Measurements from ENCODE around the gene LRMDA.
"Not testable (repeated sequence)": the region's sequence is repeated elsewhere in the genome, so short reads cannot be mapped to it uniquely, and the experiment has no call there.

The LRMDA gene

GRCh38 chr10:75723319-75723980, 292.0 kb downstream of the LRMDA start:
- DNase-seq: no peak

GRCh38 chr10:75724047-75724446, 292.6 kb downstream of the LRMDA start:
- no peak for DNase-seq

GRCh38 chr10:75726522-75727483, 295.4 kb downstream of the LRMDA start:
- no peak for DNase-seq

- DNase-seq: no peak
Observed at GRCh38 chr10:75730847-75731246, 299.4 kb downstream of the LRMDA start.

- no peak for DNase-seq
Observed at GRCh38 chr10:75733135-75733890, 301.9 kb downstream of the LRMDA start.

- DNase-seq: no peak
Observed at GRCh38 chr10:75736151-75736640, 304.8 kb downstream of the LRMDA start.

GRCh38 chr10:75736889-75737579, 305.6 kb downstream of the LRMDA start:
- DNase-seq: no peak

- no peak for DNase-seq
Observed at GRCh38 chr10:75737580-75737949, 306.1 kb downstream of the LRMDA start.

GRCh38 chr10:75738924-75739323, 307.5 kb downstream of the LRMDA start:
- DNase-seq: no peak

GRCh38 chr10:75739414-75740143, 308.2 kb downstream of the LRMDA start:
- DNase-seq: no peak

- DNase-seq: no peak
Observed at GRCh38 chr10:75740541-75740940, 309.1 kb downstream of the LRMDA start.

- no peak for DNase-seq
Observed at GRCh38 chr10:75742355-75742754, 310.9 kb downstream of the LRMDA start.

- DNase-seq: no peak
Observed at GRCh38 chr10:75743291-75743778, 311.9 kb downstream of the LRMDA start.

GRCh38 chr10:75744261-75744660, 312.8 kb downstream of the LRMDA start:
- no peak for DNase-seq

GRCh38 chr10:75746356-75746755, 314.9 kb downstream of the LRMDA start:
- DNase-seq: no peak

- DNase-seq: not testable (repeated sequence)
Observed at GRCh38 chr10:75750093-75750875, 318.9 kb downstream of the LRMDA start.

GRCh38 chr10:75751232-75751631, 319.8 kb downstream of the LRMDA start:
- no peak for DNase-seq

GRCh38 chr10:75753621-75754020, 322.2 kb downstream of the LRMDA start:
- no peak for DNase-seq

GRCh38 chr10:75754096-75754831, 322.8 kb downstream of the LRMDA start:
- DNase-seq: no peak

- no peak for DNase-seq
Observed at GRCh38 chr10:75755528-75755927, 324.1 kb downstream of the LRMDA start.
